ENCODE data around the gene ACSM3. TPM values are rescaled to one million over a fixed set of nuclear protein-coding genes. Genes with fewer than 3 reads are reported as not detected.

ACSM3 gene
- total and polyA plus RNA-seq, 11 donors: 2.0 to 22.5 (median 5.0) TPM

GRCh38 chr16:20844588-20844987, 80.8 kb downstream of the ACSM3 start:
- ATAC-seq (peak in 1 of 4 donors; percentile 35), DNase-seq (no peak)
- H3K27ac ChIP-seq: no peak overlapping the region
- WGBS, 4 donors: 66 to 75% (median 70%) methylated on average over 3 of the region's 3 CpGs
- H3K27me3 ChIP-seq: no peaks in the 10 kb centered on the region
- intact Hi-C loops (cut with DNase I): loop anchor here in 2 of 10 donors (10.0 kb wide), 2 partner anchors 100 to 160 kb away; no protein-coding TSS in a partner anchor
- no peak overlapping the region for H3K4me3 ChIP-seq
- H3K4me1 ChIP-seq: peaks cover 0 to 20% (median 5%) of the 10 kb centered on the region in 12 donors
- H3K36me3 ChIP-seq: peaks cover 0 to 6% (median 0%) of the 10 kb centered on the region in 9 donors
- no peaks in the 10 kb centered on the region for H3K9me3 ChIP-seq
- no peak for TF ChIP-seq CTCF (IDR thresholded peaks at IDR 0.05)
- TF ChIP-seq POLR2A (IDR thresholded peaks at IDR 0.05): no peak

DNA sequence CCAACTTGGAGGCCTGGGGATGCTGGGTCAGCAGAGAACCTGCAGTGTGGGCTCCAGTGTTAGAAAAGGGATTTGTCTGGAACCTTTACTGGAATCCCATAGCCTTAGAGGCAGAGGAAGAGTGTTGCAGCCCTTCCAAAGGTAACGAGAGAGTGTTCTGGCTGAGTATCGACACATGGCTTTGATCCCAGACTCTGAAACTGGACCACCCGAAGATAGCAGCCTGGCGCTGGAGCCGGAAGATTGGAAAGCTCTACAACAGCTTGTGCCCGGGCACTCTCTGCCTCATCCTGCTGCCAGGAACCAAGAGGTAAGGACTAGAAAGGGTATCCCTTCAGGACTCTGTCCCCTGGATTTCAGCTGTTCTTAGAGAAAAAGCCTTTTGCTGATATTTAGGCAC, 82.2 kb downstream of the ACSM3 start:
- DNase-seq: peak; percentile 18 to 71 (median 60)
- TF ChIP-seq POLR2A (IDR thresholded peaks at IDR 0.05): no peak
- no peak for TF ChIP-seq CTCF (IDR thresholded peaks at IDR 0.05)
- Histone ChIP-seq H3K27me3 (no peaks in the 10 kb centered on the region), H3K4me1 (peaks cover 0 to 35% (median 18%) of the 10 kb centered on the region in 12 donors), H3K9me3 (no peaks in the 10 kb centered on the region), H3K36me3 (peaks cover 0 to 6% (median 0%) of the 10 kb centered on the region in 9 donors), H3K4me3 (no peak overlapping the region), H3K27ac (peak overlapping the region in 3 of 12 donors; percentile 24 to 38 (median 27))
- WGBS, 4 donors: 53 to 82% (median 58%) methylated on average over 6 of the region's 6 CpGs
- intact Hi-C loops (cut with DNase I): loop anchor here in 4 of 10 donors (5.0 to 10.0 kb wide), 5 partner anchors 39 to 306 kb away; partner anchors contain the start of genes DNAH3 (in 1 of the 4), ERI2 (in 1 of the 4) and REXO5 (in 1 of the 4)
- peak; percentile 68 to 91 (median 74) for ATAC-seq

GRCh38 chr16:20846551-20846950, 82.7 kb downstream of the ACSM3 start:
- H3K36me3 ChIP-seq: peaks cover 0 to 6% (median 0%) of the 10 kb centered on the region in 9 donors
- no peaks in the 10 kb centered on the region for H3K9me3 ChIP-seq
- ATAC-seq: no peak
- no peak for DNase-seq
- H3K4me1 ChIP-seq: peaks cover 0 to 40% (median 23%) of the 10 kb centered on the region in 12 donors
- H3K4me3 ChIP-seq: no peak overlapping the region
- TF ChIP-seq POLR2A (IDR thresholded peaks at IDR 0.05): no peak
- peak overlapping the region in 2 of 12 donors; percentile 24 to 38 for H3K27ac ChIP-seq
- intact Hi-C loops (cut with DNase I): loop anchor here in 4 of 10 donors (5.0 to 10.0 kb wide), 5 partner anchors 39 to 306 kb away; partner anchors contain the start of genes DNAH3 (in 1 of the 4), ERI2 (in 1 of the 4) and REXO5 (in 1 of the 4)
- no peaks in the 10 kb centered on the region for H3K27me3 ChIP-seq

Other genes starting within 250 kb of the ACSM3 start
- gene ACSM2B, start 187.6 kb upstream of the ACSM3 start, total RNA-seq: under 1 TPM in 1 of 9 donors, not detected in 8; 0.14 TPM
- gene ACSM2B, start 187.6 kb upstream of the ACSM3 start, polyA plus RNA-seq: under 1 TPM in 1 of 2 donors, not detected in 1; 0.06 TPM
- gene ACSM1, start 66.3 kb upstream of the ACSM3 start, total RNA-seq: under 1 TPM in 3 of 9 donors, not detected in 6; 0.14 to 0.43 (median 0.18) TPM
- gene ACSM1, start 66.3 kb upstream of the ACSM3 start, polyA plus RNA-seq: under 1 TPM; 0.06 to 0.11 TPM
- gene THUMPD1, start 22.2 kb upstream of the ACSM3 start, total RNA-seq: 10 to 100 TPM; 15.8 to 35.5 (median 20.0) TPM
- 10 to 100 TPM in 1 of 2 donors, 1 to 10 TPM in 1; 9.8 to 16.2 TPM for gene THUMPD1, start 22.2 kb upstream of the ACSM3 start, polyA plus RNA-seq
- 10 to 100 TPM in 6 of 9 donors, 1 to 10 TPM in 3; 5.7 to 15.2 (median 11.9) TPM for gene ERI2, start 42.5 kb downstream of the ACSM3 start, total RNA-seq
- gene ERI2, start 42.5 kb downstream of the ACSM3 start, polyA plus RNA-seq: 1 to 10 TPM; 5.8 to 6.1 TPM
- 1 to 10 TPM; 2.8 to 7.5 (median 4.8) TPM for gene REXO5, start 42.5 kb downstream of the ACSM3 start, total RNA-seq
- 1 to 10 TPM; 1.6 to 3.2 TPM for gene REXO5, start 42.5 kb downstream of the ACSM3 start, polyA plus RNA-seq
- 10 to 100 TPM in 7 of 9 donors, 1 to 10 TPM in 2; 8.3 to 21.4 (median 11.0) TPM for gene DCUN1D3, start 136.3 kb downstream of the ACSM3 start, total RNA-seq
- gene DCUN1D3, start 136.3 kb downstream of the ACSM3 start, polyA plus RNA-seq: 10 to 100 TPM in 1 of 2 donors, 1 to 10 TPM in 1; 2.6 to 13.4 TPM
- 100 to 1,000 TPM in 2 of 9 donors, 10 to 100 TPM in 7; 40.2 to 124 (median 54.6) TPM for gene LYRM1, start 136.8 kb downstream of the ACSM3 start, total RNA-seq
- gene LYRM1, start 136.8 kb downstream of the ACSM3 start, polyA plus RNA-seq: 10 to 100 TPM; 65.5 to 73.0 TPM